Measurements from ENCODE around the gene ST6GALNAC4.
A peak's percentile ranks its signal among the peaks of the same experiment; 100 is the strongest.

- peak; percentile 75 to 94 (median 92) for TF ChIP-seq CTCF (IDR thresholded peaks at IDR 0.05)
- no peak for TF ChIP-seq POLR2A (IDR thresholded peaks at IDR 0.05)
Measured at GRCh38 chr9:127869310-127870152, 47.3 kb downstream of the ST6GALNAC4 start.
